ENCODE measurements around the gene SCYGR7. TPM values are rescaled to one million over a fixed set of nuclear protein-coding genes. Genes with fewer than 3 reads are reported as not detected.

SCYGR7 gene
- total and polyA plus RNA-seq, 2 of the 13 experiments (the other 11 are each of a cell fraction or from before 2014, with no cell fraction given) = not detected

- TF ChIP-seq ZNF407 (CRISPR knock-in tag; IDR thresholded peaks at IDR 0.05; ENCODE audit: not compliant biosample characterization) (no peak), ZNF460 (CRISPR knock-in tag; IDR thresholded peaks at IDR 0.05; ENCODE audit: borderline replicate concordance) (no peak), ZNF580 (CRISPR knock-in tag; IDR thresholded peaks at IDR 0.05; ENCODE audit: borderline replicate concordance, low read depth) (peak; percentile 77; the same call in 1 of the 2 replicates), HDAC1 (CRISPR knock-in tag; IDR thresholded peaks at IDR 0.05) (0 out of 2 replicates have a peak, but pooled peaks have one; percentile 23), ZNF576 (CRISPR knock-in tag; IDR thresholded peaks at IDR 0.05) (no peak), IRF9 (CRISPR knock-in tag; IDR thresholded peaks at IDR 0.05; ENCODE audit: borderline replicate concordance) (peak; percentile 60; the same call in 1 of the 2 replicates), SMYD3 (CRISPR knock-in tag; IDR thresholded peaks at IDR 0.05) (peak; percentile 59; the same call in 1 of the 2 replicates), CSRNP1 (CRISPR knock-in tag; IDR thresholded peaks at IDR 0.05) (0 out of 2 replicates have a peak, but pooled peaks have one; percentile 28), ZBED4 (CRISPR knock-in tag; IDR thresholded peaks at IDR 0.05; ENCODE audit: borderline replicate concordance) (no peak), SNRNP70 (IDR thresholded peaks at IDR 0.05; ENCODE audit: low read depth, low read length) (no peak)
Measured at GRCh38 chr2:227766373-227766883, 38.3 kb downstream of the SCYGR7 start (continued).
